B cell (primary cell): Measurements from ENCODE around the gene NDC1. TPM values are rescaled to one million over a fixed set of nuclear protein-coding genes. Genes with fewer than 3 reads are reported as not detected.

ENCODE experiments used
- ATAC-seq: fragments of 200-7000 bp; cut with Tn5 transposase; one replicate; pipeline ENCODE4 v1.10.0; 2021; ENCODE audit warnings: low read depth, mild to moderate bottlenecking, moderate number of reproducible peaks, moderate library complexity
- CTCF ChIA-PET: fragments of 350-600 bp; sonication (Branson Sonifier 250); formaldehyde crosslinking; loops from one replicate; lab custom pipeline; 2021; ENCODE audit warnings: antibody characterized with exemption, inconsistent platforms; lab: Charles Lee
- POLR2A ChIA-PET: fragments of 350-600 bp; sonication (Branson Sonifier 250); formaldehyde crosslinking; loops from one replicate; lab custom pipeline; 2021; ENCODE audit warnings: antibody characterized with exemption; lab: Charles Lee
- DNase-seq: peaks from one replicate; pipeline ENCODE4 v3.0.0; 2013
- H2AFZ ChIP-seq: 2 replicates; pipeline ENCODE4 v1.6.1; 2012; ENCODE audit warnings: mild to moderate bottlenecking, low read depth, low read length; ENCODE audit not compliant: insufficient read depth, poor library complexity, severe bottlenecking
- H3K27ac ChIP-seq, 2 donors: 1 replicate in 1 of 2; 2 replicates in 1 of 2; pipeline ENCODE4 v1.5.1; 2012 to 2013; ENCODE audit warnings: low read length in 2 of 2, mild to moderate bottlenecking in 2 of 2, moderate library complexity in 1 of 2
- H3K27me3 ChIP-seq, 4 experiments: fragments of 200-600 bp in 1 of 4; sonication (generic) in 1 of 4; replicated peaks in 1 of 4; 1 replicate in 2 of 4; 2 replicates in 2 of 4; pipeline versions ENCODE4 v1.6.1 to v1.7.0; 2013 to 2016; ENCODE audit warnings: low read length in 3 of 4, mild to moderate bottlenecking in 2 of 4, mixed read lengths in 1 of 4, moderate library complexity in 1 of 4; ENCODE audit not compliant: insufficient read depth in 4 of 4, control insufficient read depth in 3 of 4; ENCODE audit errors: control extremely low read depth in 1 of 4
- H3K36me3 ChIP-seq, 2 experiments: replicated peaks in 1 of 2; 1 replicate in 1 of 2; 2 replicates in 1 of 2; pipeline versions ENCODE4 v1.6.1 to v1.7.1; 2013; ENCODE audit warnings: low read length in 1 of 2; ENCODE audit not compliant: insufficient read depth in 2 of 2, control insufficient read depth in 1 of 2; ENCODE audit errors: control extremely low read depth in 1 of 2, extremely low read depth in 1 of 2
- H3K4me1 ChIP-seq, 2 donors: fragments of 200-600 bp in 1 of 2; sonication (generic) in 1 of 2; 1 replicate in 1 of 2; 2 replicates in 1 of 2; pipeline versions ENCODE4 v1.5.1 to v1.6.1; 2013 to 2017; ENCODE audit warnings: low read length in 2 of 2; ENCODE audit not compliant: control insufficient read depth in 2 of 2, insufficient read depth in 2 of 2
- H3K4me2 ChIP-seq: replicated peaks from 2 replicates; pipeline ENCODE3; 2012; ENCODE audit warnings: mild to moderate bottlenecking, low read depth, low read length; ENCODE audit not compliant: poor library complexity, severe bottlenecking
- H3K4me3 ChIP-seq, 5 experiments: fragments of 200-600 bp in 1 of 5; sonication (generic) in 1 of 5; 1 replicate in 3 of 5; 2 replicates in 2 of 5; pipeline versions ENCODE4 v1.5.1 to v1.7.0; 2011 to 2016; ENCODE audit warnings: low read length in 4 of 5, mild to moderate bottlenecking in 4 of 5, low read depth in 2 of 5, control low read depth in 1 of 5, moderate library complexity in 1 of 5; ENCODE audit not compliant: insufficient read depth in 1 of 5; ENCODE audit errors: control extremely low read depth in 1 of 5, extremely low read depth in 1 of 5
- H3K79me2 ChIP-seq: fragments of 200-600 bp; sonication (generic); one replicate; pipeline ENCODE4 v1.6.0; 2016; ENCODE audit warnings: low read length; ENCODE audit not compliant: control insufficient read depth, insufficient read depth
- H3K9ac ChIP-seq: fragments of 200-600 bp; sonication (generic); 2 replicates; pipeline ENCODE4 v1.6.1; 2017; ENCODE audit warnings: mild to moderate bottlenecking, low read length, moderate library complexity
- H3K9me3 ChIP-seq, 3 donors: one replicate each; pipeline versions ENCODE4 v1.6.1 to v1.7.1; 2013; ENCODE audit warnings: low read length in 2 of 3; ENCODE audit not compliant: control insufficient read depth in 2 of 3, insufficient read depth in 1 of 3; ENCODE audit errors: control extremely low read depth in 1 of 3
- H4K20me1 ChIP-seq: 2 replicates; pipeline ENCODE4 v1.6.0; 2012; ENCODE audit warnings: mild to moderate bottlenecking, low read length; ENCODE audit not compliant: insufficient read depth, control insufficient read depth, poor library complexity, severe bottlenecking
- H3K27ac Mint-ChIP-seq: one replicate; pipeline ENCODE4 v1.8.0; 2021; ENCODE audit warnings: mixed read lengths
- H3K27me3 Mint-ChIP-seq: one replicate; pipeline ENCODE4 v1.8.0; 2021; ENCODE audit warnings: mixed read lengths
- H3K4me1 Mint-ChIP-seq: one replicate; pipeline ENCODE4 v1.8.0; 2021; ENCODE audit warnings: mixed read lengths
- H3K4me3 Mint-ChIP-seq: one replicate; pipeline ENCODE4 v1.8.0; 2021; ENCODE audit warnings: mixed read lengths
- H3K9me3 Mint-ChIP-seq: one replicate; pipeline ENCODE4 v1.8.0; 2022; ENCODE audit warnings: mixed read lengths; ENCODE audit not compliant: insufficient read depth
- EZH2 ChIP-seq: IDR thresholded peaks from 2 replicates; pipeline ENCODE4 v1.6.1; 2012; ENCODE audit warnings: borderline replicate concordance, low read depth, mild to moderate bottlenecking, moderate library complexity, low read length; ENCODE audit not compliant: insufficient read depth, poor library complexity, severe bottlenecking
- WGBS: methylation state at CpG from one replicate; pipeline ENCODE4 v1.1.5; 2013; ENCODE audit warnings: missing lambda C conversion rate; ENCODE audit not compliant: insufficient coverage; 5-methylcytosine and 5-hydroxymethylcytosine counted together
- intact Hi-C: fragments of 100-400 bp; cut with micrococcal nuclease; formaldehyde crosslinking; loops from one replicate; pipeline ENCODE4 v1.10.0; 2022
- polyA plus RNA-seq: library from polyadenylated mRNA; depleted of rRNA; stranded (reverse); fragments of >200 nt; gene quantifications from 2 replicates; pipeline ENCODE4 v1.2.3, GENCODE V29; 2012
- total RNA-seq, 2 donors: library from RNA; stranded (reverse); fragments of 120-200 nt in 1 of 2; gene quantifications; 1 replicate in 1 of 2; 2 replicates in 1 of 2; pipeline versions ENCODE4 v1.2.3 to v1.2.4, GENCODE V29; 2013 to 2022
- TF ChIP-seq, protein P1 (sequence below): fragments of 200-600 bp; IDR thresholded peaks from one replicate; pipeline ENCODE4 v1.8.0; 2022; ENCODE audit warnings: antibody characterized with exemption, mild to moderate bottlenecking

The NDC1 gene
- total and polyA plus RNA-seq, 2 donors (not counting 1 experiment from before 2014, with no cell fraction given) = 5.0 to 12.0 TPM

DNA sequence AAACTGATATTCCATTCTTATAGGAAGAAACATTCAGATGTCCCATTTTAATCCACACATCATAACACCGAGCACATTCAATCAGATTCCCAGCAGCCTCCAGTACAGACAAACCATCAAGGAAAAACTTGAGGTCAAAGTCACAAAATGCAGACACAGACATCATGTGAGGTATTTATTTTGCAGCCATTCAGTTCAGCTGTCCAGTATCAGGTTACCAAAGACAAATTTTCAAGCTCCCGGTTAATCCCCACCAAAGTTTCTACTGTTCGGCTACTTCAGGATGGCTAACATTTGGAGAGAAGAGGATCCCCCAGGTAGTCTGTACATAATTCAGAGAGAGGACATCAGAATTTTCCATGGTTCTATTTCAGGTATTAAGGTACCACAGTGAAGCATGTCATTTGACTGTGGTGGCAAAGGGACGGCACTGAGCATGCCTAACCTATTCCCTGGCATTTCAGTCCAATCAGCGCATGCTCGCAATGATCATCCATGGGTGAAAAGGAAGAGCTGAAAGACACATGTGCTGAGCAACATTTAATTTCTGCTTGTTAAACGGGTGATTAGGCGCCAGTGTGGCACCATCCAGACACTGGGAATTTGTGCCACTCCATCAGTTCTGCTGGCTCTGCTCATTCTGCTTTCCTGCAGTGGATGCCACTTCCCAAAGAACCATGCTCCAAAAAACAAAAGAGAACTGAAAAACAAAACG lies 13.6 kb upstream of the NDC1 start:
- Histone ChIP-seq H3K79me2 (no peaks in the 10 kb centered on the region), H3K9me3 (no peaks in the 10 kb centered on the region), H3K4me3 (no peak overlapping the region), H3K4me1 (no peaks in the 10 kb centered on the region), H2AFZ (no peak overlapping the region), H3K9ac (no peak overlapping the region), H3K36me3 (peaks cover 0 to 45% of the 10 kb centered on the region in 2 experiments), H4K20me1 (no peaks in the 10 kb centered on the region), H3K27me3 (no peaks in the 10 kb centered on the region), H3K27ac (no peak overlapping the region), H3K4me2 (no peak overlapping the region)
- Mint-ChIP-seq H3K4me1 (no peaks in the 10 kb centered on the region), H3K4me3 (no peak overlapping the region), H3K9me3 (no peaks in the 10 kb centered on the region), H3K27ac (no peak overlapping the region), H3K27me3 (no peaks in the 10 kb centered on the region)
- WGBS = 97% methylated on average over 5 of the region's 9 CpGs
- TF ChIP-seq EZH2 = no peak
- TF ChIP-seq, protein P1, sequence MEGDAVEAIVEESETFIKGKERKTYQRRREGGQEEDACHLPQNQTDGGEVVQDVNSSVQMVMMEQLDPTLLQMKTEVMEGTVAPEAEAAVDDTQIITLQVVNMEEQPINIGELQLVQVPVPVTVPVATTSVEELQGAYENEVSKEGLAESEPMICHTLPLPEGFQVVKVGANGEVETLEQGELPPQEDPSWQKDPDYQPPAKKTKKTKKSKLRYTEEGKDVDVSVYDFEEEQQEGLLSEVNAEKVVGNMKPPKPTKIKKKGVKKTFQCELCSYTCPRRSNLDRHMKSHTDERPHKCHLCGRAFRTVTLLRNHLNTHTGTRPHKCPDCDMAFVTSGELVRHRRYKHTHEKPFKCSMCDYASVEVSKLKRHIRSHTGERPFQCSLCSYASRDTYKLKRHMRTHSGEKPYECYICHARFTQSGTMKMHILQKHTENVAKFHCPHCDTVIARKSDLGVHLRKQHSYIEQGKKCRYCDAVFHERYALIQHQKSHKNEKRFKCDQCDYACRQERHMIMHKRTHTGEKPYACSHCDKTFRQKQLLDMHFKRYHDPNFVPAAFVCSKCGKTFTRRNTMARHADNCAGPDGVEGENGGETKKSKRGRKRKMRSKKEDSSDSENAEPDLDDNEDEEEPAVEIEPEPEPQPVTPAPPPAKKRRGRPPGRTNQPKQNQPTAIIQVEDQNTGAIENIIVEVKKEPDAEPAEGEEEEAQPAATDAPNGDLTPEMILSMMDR = no peak
- DNase-seq (no peak), ATAC-seq (no peak)
- ChIA-PET POLR2A (interaction anchor here (0.7 kb wide), 1 partner anchor 533 kb away, joined by 9 read pairs; no protein-coding TSS in a partner anchor), CTCF (interaction anchor here (0.6 to 3.2 kb wide), 3 partner anchors 9 to 930 kb away, joined by 3 to 14 read pairs (median 4); no protein-coding TSS in a partner anchor)
- intact Hi-C loops = no loop called here

DNA sequence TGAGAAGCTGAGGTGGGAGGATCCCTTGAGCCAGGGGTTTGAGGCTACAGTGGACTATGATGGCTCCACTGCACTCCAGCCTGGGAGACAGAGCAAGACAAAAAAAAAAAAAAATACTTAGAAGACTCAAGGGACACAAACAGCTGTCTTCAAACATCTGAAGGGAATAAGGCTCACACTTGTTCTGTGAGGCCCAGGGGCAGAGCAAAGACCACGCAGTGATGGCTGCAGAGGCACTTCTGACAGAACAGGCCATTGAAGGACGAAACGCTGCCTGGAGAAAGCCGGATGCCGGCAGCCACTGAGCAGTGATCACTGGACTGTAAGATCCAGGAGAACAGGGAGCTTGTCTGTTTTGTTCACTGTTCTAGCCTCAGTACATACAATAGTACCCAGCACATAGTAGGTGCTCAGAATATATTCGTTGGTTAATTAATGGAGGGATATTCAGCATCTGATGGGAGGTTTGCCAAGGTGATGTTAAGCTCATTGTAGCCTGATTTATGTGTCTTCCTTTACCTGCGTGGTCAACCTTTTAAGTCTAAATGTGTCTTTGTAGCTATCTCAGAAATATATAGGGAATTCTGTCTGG lies 12.1 kb upstream of the NDC1 start:
- H3K9me3 Mint-ChIP-seq = no peaks in the 10 kb centered on the region

More for the DNA sequence above, 12.1 kb upstream of the NDC1 start:
- Histone ChIP-seq H3K9ac (no peak overlapping the region), H3K79me2 (no peaks in the 10 kb centered on the region), H3K9me3 (no peaks in the 10 kb centered on the region), H3K36me3 (peaks cover 0 to 31% of the 10 kb centered on the region in 2 experiments), H3K4me3 (no peak overlapping the region), H2AFZ (no peak overlapping the region), H4K20me1 (no peaks in the 10 kb centered on the region), H3K4me2 (no peak overlapping the region), H3K27me3 (no peaks in the 10 kb centered on the region), H3K4me1 (no peaks in the 10 kb centered on the region), H3K27ac (no peak overlapping the region)
- DNase-seq = no peak
- intact Hi-C loops = no loop called here
- TF ChIP-seq, protein P1 = no peak
- TF ChIP-seq EZH2 = no peak
- 100% methylated on average over 5 of the region's 7 CpGs for WGBS
- no peak overlapping the region for H3K4me3 Mint-ChIP-seq
- no peak for ATAC-seq
- no peaks in the 10 kb centered on the region for H3K4me1 Mint-ChIP-seq
- no peak overlapping the region for H3K27ac Mint-ChIP-seq
- CTCF ChIA-PET = interaction anchor here (0.6 to 3.2 kb wide), 3 partner anchors 11 to 372 kb away, joined by 3 to 14 read pairs (median 4); no protein-coding TSS in a partner anchor
- POLR2A ChIA-PET = no interaction called here
- H3K27me3 Mint-ChIP-seq = no peaks in the 10 kb centered on the region
